Ascending aorta (tissue), 2 donors: ENCODE data around the gene CCP110. TPM values are rescaled to one million over a fixed set of nuclear protein-coding genes. Genes with fewer than 3 reads are reported as not detected.

ENCODE experiments used
- DNase-seq, 2 donors: peaks; one replicate each; pipeline ENCODE4 v3.0.0-alpha.2; 2019; ENCODE audit warnings: low spot score in 2 of 2
- H3K27ac ChIP-seq, 2 donors: fragments of 200-600 bp; sonication (generic); one replicate each; pipeline ENCODE4 v1.5.1; 2016 to 2017; ENCODE audit warnings: mild to moderate bottlenecking in 1 of 2
- H3K27me3 ChIP-seq: fragments of 200-600 bp; sonication (generic); one replicate; pipeline ENCODE4 v1.5.1; 2017
- H3K36me3 ChIP-seq, 2 donors: fragments of 200-600 bp; sonication (generic); one replicate each; pipeline ENCODE4 v1.5.1; 2016
- H3K4me1 ChIP-seq, 2 donors: fragments of 200-600 bp; sonication (generic); one replicate each; pipeline ENCODE4 v1.5.1; 2016 to 2017; ENCODE audit warnings: mild to moderate bottlenecking in 1 of 2
- H3K4me3 ChIP-seq, 2 donors: fragments of 200-600 bp; sonication (generic); one replicate each; pipeline ENCODE4 v1.5.1; 2016 to 2017; ENCODE audit warnings: mild to moderate bottlenecking in 1 of 2
- H3K9me3 ChIP-seq, 2 donors: fragments of 200-600 bp; sonication (generic); one replicate each; pipeline ENCODE4 v1.5.1; 2016
- intact Hi-C: fragments of 100-400 bp; cut with DNase I; formaldehyde crosslinking; loops from one replicate; pipeline ENCODE4 v1.15.1; 2023
- total RNA-seq: library from RNA; depleted of rRNA; stranded (reverse); fragments of >200 nt; gene quantifications from one replicate; pipeline ENCODE4 v1.1.0, GENCODE V29; 2016
- TF ChIP-seq, protein P1 (sequence below), 3 experiments: fragments of 200-600 bp in 2 of 3; fragments of 450-650 bp in 1 of 3; sonication (generic) in 2 of 3; IDR thresholded peaks; one replicate each; pipeline ENCODE4 v1.5.1; 2016 to 2019; ENCODE audit warnings: antibody characterized with exemption in 3 of 3, mild to moderate bottlenecking in 1 of 3, moderate library complexity in 1 of 3

Gene CCP110
- total RNA-seq, 1 donor from 2014 or later: 6.1 TPM

DNA sequence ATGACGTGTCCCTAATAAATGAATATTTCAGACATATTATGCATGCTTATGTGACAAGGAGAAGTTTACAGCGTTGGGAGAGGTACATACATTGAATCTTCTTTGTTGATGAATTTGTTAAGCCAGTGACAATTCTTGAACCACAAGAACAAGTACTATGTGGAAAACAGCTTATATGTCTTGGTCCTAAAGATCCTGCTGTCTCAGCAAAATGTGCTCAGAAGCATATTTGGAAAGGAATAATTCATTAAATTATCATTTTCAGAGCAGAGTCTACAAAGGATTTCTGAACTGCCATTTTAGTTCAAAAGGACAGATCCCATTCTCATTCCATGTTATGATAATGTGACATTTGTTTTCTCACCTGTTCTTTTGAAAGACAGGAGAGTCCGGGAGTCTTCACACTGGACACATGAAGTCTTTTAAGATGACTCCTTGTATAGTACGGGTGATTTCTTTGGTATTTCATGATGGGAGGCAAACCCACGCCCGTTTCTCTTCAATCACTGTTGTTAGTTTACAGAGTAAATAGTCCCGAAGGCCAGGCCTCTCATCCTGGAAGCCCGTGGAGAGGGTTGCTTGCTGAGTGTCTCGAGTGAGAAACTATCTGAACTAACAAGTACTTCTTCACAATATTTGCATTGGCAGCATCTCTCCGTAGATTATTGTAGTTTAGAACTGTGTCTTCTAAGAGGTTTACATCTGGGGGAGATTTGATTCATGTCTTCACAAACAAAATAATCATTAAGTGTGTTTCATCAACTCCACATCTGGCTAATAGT lies 58.5 kb downstream of the CCP110 start:
- H3K4me1 ChIP-seq: no peaks in the 10 kb centered on the region
- no peaks in the 10 kb centered on the region for H3K9me3 ChIP-seq
- H3K36me3 ChIP-seq: peaks cover 32 to 58% of the 10 kb centered on the region in 2 donors
- H3K27ac ChIP-seq: no peak overlapping the region
- intact Hi-C loops: loop anchor here (5.0 to 10.0 kb wide), 2 partner anchors 63 to 305 kb away; no protein-coding TSS in a partner anchor
- no peak overlapping the region for H3K4me3 ChIP-seq
- no peak for DNase-seq
- H3K27me3 ChIP-seq: no peaks in the 10 kb centered on the region
- TF ChIP-seq, protein P1, sequence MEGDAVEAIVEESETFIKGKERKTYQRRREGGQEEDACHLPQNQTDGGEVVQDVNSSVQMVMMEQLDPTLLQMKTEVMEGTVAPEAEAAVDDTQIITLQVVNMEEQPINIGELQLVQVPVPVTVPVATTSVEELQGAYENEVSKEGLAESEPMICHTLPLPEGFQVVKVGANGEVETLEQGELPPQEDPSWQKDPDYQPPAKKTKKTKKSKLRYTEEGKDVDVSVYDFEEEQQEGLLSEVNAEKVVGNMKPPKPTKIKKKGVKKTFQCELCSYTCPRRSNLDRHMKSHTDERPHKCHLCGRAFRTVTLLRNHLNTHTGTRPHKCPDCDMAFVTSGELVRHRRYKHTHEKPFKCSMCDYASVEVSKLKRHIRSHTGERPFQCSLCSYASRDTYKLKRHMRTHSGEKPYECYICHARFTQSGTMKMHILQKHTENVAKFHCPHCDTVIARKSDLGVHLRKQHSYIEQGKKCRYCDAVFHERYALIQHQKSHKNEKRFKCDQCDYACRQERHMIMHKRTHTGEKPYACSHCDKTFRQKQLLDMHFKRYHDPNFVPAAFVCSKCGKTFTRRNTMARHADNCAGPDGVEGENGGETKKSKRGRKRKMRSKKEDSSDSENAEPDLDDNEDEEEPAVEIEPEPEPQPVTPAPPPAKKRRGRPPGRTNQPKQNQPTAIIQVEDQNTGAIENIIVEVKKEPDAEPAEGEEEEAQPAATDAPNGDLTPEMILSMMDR (IDR thresholded peaks at IDR 0.05): no peak

DNA sequence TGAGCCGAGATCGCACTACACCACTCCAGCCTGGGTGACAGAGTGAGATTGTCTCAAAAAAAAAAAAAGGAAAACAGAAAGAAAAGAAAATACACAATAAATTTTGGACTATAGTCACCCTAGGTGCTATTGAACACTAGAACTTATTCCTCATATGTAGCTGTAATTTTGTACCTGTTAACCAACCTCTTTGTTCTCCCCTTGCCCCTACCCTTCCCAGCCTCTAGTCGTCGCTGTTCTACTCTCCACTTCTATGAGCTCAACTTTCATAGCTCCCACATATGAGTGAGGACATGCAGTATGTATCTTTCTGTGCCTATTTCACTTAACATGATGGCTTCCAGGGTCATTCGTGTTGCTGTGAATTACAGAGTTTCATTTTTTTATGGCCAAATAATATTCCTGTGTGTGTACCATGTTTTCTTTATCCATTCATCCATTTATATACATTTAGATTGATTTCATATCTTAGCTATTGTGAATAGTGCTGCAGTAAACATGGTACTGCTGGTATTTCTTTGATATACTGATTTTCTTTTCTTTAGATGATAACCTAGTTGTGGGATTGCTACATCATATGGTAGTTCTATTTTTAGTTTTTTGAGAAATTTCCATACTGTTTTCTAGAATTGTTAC lies 60.0 kb downstream of the CCP110 start:
- H3K36me3 ChIP-seq: peaks cover 32 to 47% of the 10 kb centered on the region in 2 donors
- H3K9me3 ChIP-seq: no peaks in the 10 kb centered on the region
- H3K27me3 ChIP-seq: no peaks in the 10 kb centered on the region
- DNase-seq: no peak
- no peaks in the 10 kb centered on the region for H3K4me1 ChIP-seq
- no peak overlapping the region for H3K27ac ChIP-seq
- no peak overlapping the region for H3K4me3 ChIP-seq
- TF ChIP-seq, protein P1 (IDR thresholded peaks at IDR 0.05): peak; percentile 52 to 79 (median 78)
- intact Hi-C loops: loop anchor here (5.0 to 10.0 kb wide), 2 partner anchors 61 to 304 kb away; no protein-coding TSS in a partner anchor

DNA sequence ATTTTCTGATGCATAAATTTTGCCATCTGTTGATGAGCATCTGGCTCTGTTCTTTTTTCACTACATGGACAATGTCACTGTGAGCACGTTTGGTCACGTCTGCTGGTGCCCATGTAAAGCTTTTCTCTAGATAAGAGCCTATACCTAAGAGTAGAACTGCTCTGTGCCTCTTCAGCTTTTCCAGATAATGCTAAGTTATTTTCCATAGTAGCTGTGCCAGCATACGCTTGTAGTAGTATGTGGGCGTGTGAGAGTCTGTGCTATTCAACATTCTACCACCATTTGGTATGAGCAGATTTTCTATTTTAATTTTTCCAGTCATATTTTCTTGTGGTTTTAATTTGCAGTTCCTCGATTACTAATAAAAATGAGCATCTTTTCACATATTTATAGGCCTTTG lies 64.9 kb downstream of the CCP110 start:
- intact Hi-C loops: loop anchor here (10.0 kb wide), 1 partner anchor 56 kb away; no protein-coding TSS in a partner anchor
- Histone ChIP-seq H3K27me3 (no peaks in the 10 kb centered on the region), H3K9me3 (no peaks in the 10 kb centered on the region), H3K4me1 (peaks cover 0 to 4% of the 10 kb centered on the region in 2 donors), H3K27ac (peak overlapping the region in 1 of 2 donors; percentile 69), H3K36me3 (peaks cover 12 to 23% of the 10 kb centered on the region in 2 donors), H3K4me3 (no peak overlapping the region)
- TF ChIP-seq, protein P1 (IDR thresholded peaks at IDR 0.05): no peak
- DNase-seq: no peak

DNA sequence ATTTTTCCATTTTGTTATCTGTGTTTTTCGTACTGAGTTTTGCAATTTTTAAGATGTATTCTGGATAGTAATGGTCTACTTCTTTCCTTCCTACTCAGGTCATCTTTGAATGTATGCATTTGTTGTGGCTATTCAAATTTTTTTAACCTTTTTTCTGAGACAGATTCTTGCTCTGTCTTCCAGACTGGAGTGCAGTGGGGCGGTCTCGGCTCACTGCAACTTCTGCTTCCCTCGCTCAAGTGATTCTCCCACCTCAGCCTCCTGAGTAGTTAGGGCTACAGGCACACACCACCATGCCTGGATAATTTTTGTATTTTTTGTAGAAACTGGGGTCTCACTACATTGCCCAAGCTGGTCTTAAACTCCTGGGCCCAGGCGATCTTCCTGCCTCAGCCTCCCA lies 65.4 kb downstream of the CCP110 start:
- TF ChIP-seq, protein P1 (IDR thresholded peaks at IDR 0.05): no peak
- peaks cover 0 to 4% of the 10 kb centered on the region in 2 donors for H3K4me1 ChIP-seq
- no peak for DNase-seq
- peak overlapping the region in 1 of 2 donors; percentile 69 for H3K27ac ChIP-seq
- H3K4me3 ChIP-seq: no peak overlapping the region
- H3K36me3 ChIP-seq: peaks cover 12 to 23% of the 10 kb centered on the region in 2 donors
- no peaks in the 10 kb centered on the region for H3K9me3 ChIP-seq
- H3K27me3 ChIP-seq: no peaks in the 10 kb centered on the region
- intact Hi-C loops: loop anchor here (10.0 kb wide), 1 partner anchor 56 kb away; no protein-coding TSS in a partner anchor

DNA sequence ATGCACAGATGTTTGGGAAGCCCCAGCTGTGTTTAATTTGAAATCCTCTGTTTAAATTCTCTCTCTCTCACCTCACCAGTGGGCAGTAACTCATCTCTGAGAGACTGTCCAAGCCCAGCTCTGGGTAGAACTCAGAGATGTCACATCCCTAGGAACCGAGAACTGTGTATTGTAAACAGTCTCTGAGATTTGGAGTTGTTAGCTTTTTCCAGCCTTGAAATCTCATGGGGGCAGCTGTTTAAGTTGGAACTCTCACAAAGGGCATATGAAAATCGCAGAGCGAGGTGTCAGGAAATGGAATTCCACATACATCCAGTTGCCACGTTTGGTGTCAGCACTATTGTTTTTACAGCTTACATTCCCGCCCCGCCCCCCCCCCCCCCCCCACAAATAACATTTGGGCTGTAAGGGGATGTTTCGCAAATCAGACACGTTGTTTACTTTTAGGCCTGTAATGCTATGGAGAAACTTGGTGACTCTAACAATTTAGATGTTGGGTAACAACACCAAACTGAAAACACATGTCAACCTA lies 66.1 kb downstream of the CCP110 start:
- no peak overlapping the region for H3K4me3 ChIP-seq
- DNase-seq: no peak
- H3K9me3 ChIP-seq: no peaks in the 10 kb centered on the region
- intact Hi-C loops: loop anchor here (10.0 kb wide), 1 partner anchor 55 kb away; no protein-coding TSS in a partner anchor
- H3K4me1 ChIP-seq: peaks cover 0 to 6% of the 10 kb centered on the region in 2 donors
- no peaks in the 10 kb centered on the region for H3K27me3 ChIP-seq
- TF ChIP-seq, protein P1 (IDR thresholded peaks at IDR 0.05): no peak
- peaks cover 12 to 23% of the 10 kb centered on the region in 2 donors for H3K36me3 ChIP-seq
- peak overlapping the region in 1 of 2 donors; percentile 69 for H3K27ac ChIP-seq
